Measurements from ENCODE around the gene TWIST2.

TWIST2 gene

GRCh38 chr2:238873381-238873801, 25.5 kb downstream of the TWIST2 start:
- no peak for DNase-seq (ENCODE audit: low spot score)

- DNase-seq (ENCODE audit: low spot score), result no peak
Observed at GRCh38 chr2:238873841-238874240, 26.0 kb downstream of the TWIST2 start.

GRCh38 chr2:238874330-238875050, 26.6 kb downstream of the TWIST2 start:
- no peak for DNase-seq (ENCODE audit: low spot score)

GRCh38 chr2:238875101-238875470, 27.2 kb downstream of the TWIST2 start:
- DNase-seq (ENCODE audit: low spot score), result no peak

DNA sequence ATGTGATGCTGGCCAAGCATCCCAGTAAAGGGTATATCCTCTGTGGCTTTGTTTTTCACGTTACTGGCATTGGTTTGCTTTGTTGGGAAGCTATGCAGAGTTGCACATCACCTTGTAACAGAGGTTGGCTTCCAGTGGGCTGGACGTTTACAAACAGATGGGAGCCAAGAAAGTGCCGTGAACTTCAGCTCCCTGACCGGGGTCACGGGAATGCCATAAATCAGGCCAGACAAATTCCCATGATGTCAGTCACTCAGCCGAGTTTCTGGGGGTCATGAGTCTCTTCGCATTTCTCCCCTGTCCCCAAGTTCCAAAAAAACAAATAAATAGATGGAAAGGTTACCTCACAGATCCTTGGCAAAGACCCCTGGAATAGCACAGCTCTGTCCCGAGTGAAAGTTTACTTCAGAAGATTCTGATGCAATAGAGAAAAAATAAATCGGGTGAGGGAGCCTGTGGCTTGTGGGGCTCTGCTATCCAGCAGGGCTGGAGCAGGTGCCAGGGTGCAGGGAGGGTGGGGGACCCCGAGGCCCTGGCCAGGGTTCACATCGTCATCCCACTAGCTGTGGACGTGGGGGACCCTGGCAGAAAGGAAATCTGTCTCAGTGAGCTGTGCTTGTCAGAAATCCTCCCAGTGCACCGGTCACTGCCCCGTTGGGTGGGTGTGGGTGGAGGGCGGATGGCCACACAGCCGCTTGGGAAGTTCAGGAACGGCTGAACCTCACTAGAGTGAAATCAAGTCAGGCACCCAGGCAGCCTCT, 27.8 kb downstream of the TWIST2 start:
- DNase-seq (ENCODE audit: low spot score), result no peak

DNA sequence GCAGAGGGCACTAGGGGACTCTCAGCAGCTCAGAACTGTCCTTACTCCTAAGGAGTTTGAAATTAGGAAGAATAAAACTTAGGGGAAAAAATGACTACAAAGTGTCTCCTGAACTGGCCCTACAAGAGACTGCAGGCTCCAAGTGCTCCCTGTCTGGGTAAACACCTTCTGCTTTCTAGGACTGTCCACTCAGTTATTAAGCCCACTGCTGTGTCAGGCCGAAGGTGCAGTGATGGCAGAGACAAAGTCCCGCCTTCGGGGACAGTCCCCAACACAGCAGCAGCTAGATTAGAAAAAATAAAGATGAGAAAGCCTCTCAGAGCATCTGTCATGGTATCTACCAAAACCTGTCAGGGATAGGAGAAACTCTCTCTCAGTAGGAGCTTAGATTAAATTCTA, 28.3 kb downstream of the TWIST2 start:
- no peak for DNase-seq (ENCODE audit: low spot score)

DNA sequence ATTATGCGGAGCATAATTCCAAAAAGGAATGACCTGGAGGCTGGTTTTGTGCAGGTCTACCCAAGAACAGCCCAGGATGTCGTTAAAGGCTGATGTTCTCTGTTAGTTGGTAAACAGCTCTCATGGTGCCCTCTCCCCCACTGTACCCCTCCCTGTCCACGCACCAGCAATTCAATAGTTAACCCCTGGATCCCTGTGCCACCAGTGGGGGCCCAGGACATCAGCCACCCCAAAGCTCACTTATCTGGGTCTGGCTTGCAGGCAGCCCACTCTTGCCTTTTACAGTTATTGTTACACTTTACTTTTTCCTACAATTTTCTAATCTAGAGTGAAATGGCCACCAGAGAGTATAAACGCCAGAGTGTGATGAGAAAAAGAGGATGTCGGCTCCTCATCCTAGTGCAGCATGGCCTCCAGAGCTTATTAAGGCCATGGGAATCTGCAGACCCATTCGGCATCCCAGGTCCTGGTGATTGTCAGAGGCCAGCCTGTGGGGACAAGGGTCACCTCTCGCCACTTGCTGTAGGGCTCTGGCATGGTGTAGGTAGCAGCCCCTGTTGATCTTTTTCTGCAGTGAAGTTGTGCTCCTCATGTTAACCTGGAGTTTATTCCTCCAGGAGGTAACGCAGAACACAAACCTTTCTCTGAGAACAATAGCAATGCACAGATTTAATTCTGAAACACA, 30.3 kb downstream of the TWIST2 start:
- no peak for DNase-seq (ENCODE audit: low spot score)

DNA sequence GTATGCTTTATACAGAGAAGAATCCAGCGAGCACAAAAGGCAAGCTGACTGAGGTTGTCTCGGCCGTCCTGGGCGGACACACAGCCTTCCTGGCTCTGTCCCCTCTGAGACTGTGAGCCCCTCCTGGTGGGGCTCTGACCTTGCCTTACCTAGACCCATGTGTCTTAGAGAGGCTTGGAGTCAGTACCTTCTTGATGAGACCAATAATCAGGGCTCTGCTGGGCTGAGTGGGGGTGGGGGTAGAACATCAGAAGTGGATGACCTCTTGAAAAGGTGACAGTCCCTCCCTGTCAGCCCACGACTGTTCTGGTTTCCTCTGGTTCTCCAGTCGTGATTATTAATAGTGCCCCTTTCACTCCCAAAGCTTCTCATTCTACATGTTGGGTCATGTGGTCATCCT, 31.2 kb downstream of the TWIST2 start:
- DNase-seq (ENCODE audit: low spot score), result no peak

GRCh38 chr2:238879621-238880377, 31.9 kb downstream of the TWIST2 start:
- DNase-seq (ENCODE audit: low spot score), result no peak

DNA sequence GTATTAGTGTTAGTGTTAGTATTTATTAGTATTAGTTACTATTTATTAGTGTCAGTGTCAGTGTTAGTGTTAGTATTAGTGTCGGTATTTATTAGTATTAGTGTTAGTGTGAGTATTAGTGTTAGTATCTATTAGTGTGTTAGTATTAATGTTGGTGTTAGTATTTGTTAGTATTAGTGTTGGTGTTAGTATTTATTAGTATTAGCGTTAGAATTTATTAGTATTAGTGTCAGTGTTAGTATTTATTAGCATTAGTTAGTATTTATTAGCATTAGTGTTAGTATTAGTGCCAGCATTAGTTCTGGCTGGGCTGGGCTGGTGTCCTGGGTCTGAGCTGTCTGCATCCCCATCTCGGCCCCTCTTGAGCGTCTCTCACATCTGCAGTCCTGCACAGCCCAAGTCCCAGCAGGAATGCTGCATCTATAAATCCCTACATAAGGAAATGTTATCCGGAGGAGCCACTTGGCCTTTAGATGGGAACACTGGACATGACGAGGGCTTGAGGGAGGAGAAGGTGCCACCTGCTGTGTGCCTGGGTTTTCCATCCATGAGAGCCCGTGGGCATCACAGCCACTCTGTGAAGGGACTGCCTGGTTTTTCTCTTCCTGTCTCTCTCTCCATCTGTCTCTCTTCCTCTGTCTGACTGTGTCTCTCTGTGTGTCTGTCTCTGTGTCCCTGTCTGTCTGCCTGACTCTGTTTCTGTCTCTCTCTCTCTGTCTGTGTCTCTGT, 33.6 kb downstream of the TWIST2 start:
- no peak for DNase-seq (ENCODE audit: low spot score)

GRCh38 chr2:238882082-238882755, 34.3 kb downstream of the TWIST2 start:
- DNase-seq (ENCODE audit: low spot score), result no peak

- DNase-seq (ENCODE audit: low spot score), result no peak
Observed at GRCh38 chr2:238883421-238883901, 35.6 kb downstream of the TWIST2 start.

GRCh38 chr2:238884122-238884811, 36.4 kb downstream of the TWIST2 start:
- no peak for DNase-seq (ENCODE audit: low spot score)

GRCh38 chr2:238884812-238885408, 37.0 kb downstream of the TWIST2 start:
- no peak for DNase-seq (ENCODE audit: low spot score)

DNA sequence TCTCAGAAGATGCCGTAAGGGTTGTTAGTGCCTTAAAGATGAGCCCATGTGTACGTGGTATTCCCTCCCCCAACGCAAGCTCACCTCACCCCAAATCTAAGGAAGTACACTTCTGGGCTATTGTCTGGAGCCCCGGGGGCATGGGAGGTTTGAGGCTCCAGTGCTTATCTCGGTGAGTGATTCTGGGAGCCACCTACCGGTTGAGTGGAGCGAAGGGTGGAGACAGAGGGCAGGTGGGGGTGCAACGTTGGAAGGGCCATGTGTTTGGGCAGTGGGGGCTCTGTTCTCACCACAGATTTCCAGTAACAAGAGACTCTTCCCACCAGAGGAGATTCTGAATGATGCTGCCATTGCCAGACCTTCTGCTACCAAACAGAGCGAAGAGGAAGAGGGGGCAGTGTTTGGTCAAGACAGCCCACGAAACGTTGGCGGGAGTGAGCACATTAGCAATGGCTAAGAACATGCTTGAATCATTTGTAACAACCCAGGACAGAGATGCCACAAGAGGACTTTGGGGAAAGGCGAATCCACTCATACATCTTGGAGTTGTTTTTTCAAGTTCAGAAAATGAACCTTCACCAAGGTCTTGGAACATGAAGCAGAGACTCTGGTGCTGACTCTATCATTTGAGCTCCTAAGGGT, 38.7 kb downstream of the TWIST2 start:
- DNase-seq (ENCODE audit: low spot score), result no peak

DNA sequence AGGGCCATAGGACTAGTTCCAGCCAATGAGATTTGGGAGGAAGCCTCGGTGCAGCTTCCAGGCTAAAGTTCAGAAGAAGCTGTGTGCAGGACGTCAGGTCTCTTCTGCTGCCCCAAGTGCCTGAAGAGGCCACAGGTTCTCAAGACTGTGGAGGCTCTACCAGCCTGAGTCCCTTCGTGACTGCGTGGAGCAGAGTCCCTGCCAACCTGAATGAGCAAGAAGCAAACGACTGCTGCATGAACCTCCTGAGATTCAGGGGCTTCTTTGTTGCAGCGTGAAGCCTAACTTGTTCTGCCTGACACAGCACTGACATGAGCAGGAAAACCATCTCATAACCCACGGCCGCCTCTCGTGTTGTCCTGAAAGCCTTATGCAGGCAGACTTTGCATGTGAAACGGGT, 39.7 kb downstream of the TWIST2 start:
- DNase-seq (ENCODE audit: low spot score), result no peak

DNA sequence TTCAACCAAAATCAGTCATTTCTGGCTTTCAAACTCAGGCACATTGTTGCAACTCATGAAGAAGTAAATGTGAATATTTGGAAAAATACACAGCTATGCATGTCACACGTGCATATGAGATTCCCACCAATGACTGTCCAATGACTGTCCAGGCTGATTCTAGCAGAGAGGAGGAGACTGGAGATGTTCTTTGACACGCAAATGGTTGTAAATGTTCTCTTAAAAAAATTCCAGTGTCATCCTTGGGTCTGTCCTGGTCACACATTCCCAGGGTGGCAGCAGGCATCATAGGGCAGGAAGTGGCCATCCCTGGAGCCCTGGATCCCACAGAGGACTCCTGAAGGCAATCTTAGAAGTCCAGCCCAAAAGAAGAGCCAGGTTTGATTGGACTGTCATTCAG, 40.9 kb downstream of the TWIST2 start:
- no peak for DNase-seq (ENCODE audit: low spot score)

- DNase-seq (ENCODE audit: low spot score), result no peak
Observed at GRCh38 chr2:238890131-238890530, 42.2 kb downstream of the TWIST2 start.

Data from putamen (tissue), 1 donor.